ENCODE results near the gene GMCL1.
"Not testable (repeated sequence)": the region's sequence is repeated elsewhere in the genome, so short reads cannot be mapped to it uniquely, and the experiment has no call there.

Gene GMCL1

GRCh38 chr2:69847068-69847828, 17.8 kb downstream of the GMCL1 start:
- no peak for TF ChIP-seq CTCF (IDR thresholded peaks at IDR 0.05; ENCODE audit: low read depth, low read length, missing control alignments)
- H3K4me3 ChIP-seq (ENCODE audit: low read depth, low read length), result no peak overlapping the region
- no peak for DNase-seq (ENCODE audit: low read depth)

GRCh38 chr2:69848186-69848790, 18.8 kb downstream of the GMCL1 start:
- H3K4me3 ChIP-seq (ENCODE audit: low read depth, low read length), result no peak overlapping the region
- DNase-seq (ENCODE audit: low read depth), result no peak
- TF ChIP-seq CTCF (IDR thresholded peaks at IDR 0.05; ENCODE audit: low read depth, low read length, missing control alignments), result no peak

GRCh38 chr2:69858261-69858660, 28.8 kb downstream of the GMCL1 start:
- no peak for DNase-seq (ENCODE audit: low read depth)

GRCh38 chr2:69863298-69863697, 33.8 kb downstream of the GMCL1 start:
- TF ChIP-seq CTCF (IDR thresholded peaks at IDR 0.05; ENCODE audit: low read depth, low read length, missing control alignments), result no peak
- H3K4me3 ChIP-seq (ENCODE audit: low read depth, low read length), result no peak overlapping the region
- DNase-seq (ENCODE audit: low read depth), result no peak

More at GRCh38 chr2:69858261-69858660, 28.8 kb downstream of the GMCL1 start:
- no peak overlapping the region for H3K4me3 ChIP-seq (ENCODE audit: low read depth, low read length)
- no peak for TF ChIP-seq CTCF (IDR thresholded peaks at IDR 0.05; ENCODE audit: low read depth, low read length, missing control alignments)

- no peak overlapping the region for H3K4me3 ChIP-seq (ENCODE audit: low read depth, low read length)
- TF ChIP-seq CTCF (IDR thresholded peaks at IDR 0.05; ENCODE audit: low read depth, low read length, missing control alignments), result no peak
- DNase-seq (ENCODE audit: low read depth), result no peak
These were observed 59.0 kb downstream of the GMCL1 start for GRCh38 chr2:69888451-69888850.

GRCh38 chr2:69889302-69889701, 59.8 kb downstream of the GMCL1 start:
- no peak overlapping the region for H3K4me3 ChIP-seq (ENCODE audit: low read depth, low read length)
- no peak for TF ChIP-seq CTCF (IDR thresholded peaks at IDR 0.05; ENCODE audit: low read depth, low read length, missing control alignments)
- DNase-seq (ENCODE audit: low read depth), result no peak

- DNase-seq (ENCODE audit: low read depth), result no peak
- H3K4me3 ChIP-seq (ENCODE audit: low read depth, low read length), result no peak overlapping the region
- no peak for TF ChIP-seq CTCF (IDR thresholded peaks at IDR 0.05; ENCODE audit: low read depth, low read length, missing control alignments)
These were observed 61.4 kb downstream of the GMCL1 start for GRCh38 chr2:69890881-69891280.

GRCh38 chr2:69892838-69893424, 63.5 kb downstream of the GMCL1 start:
- DNase-seq (ENCODE audit: low read depth); H3K4me3 ChIP-seq (ENCODE audit: low read depth, low read length): not testable (repeated sequence)

All from GM12864 (cell line).